Fibroblast of villous mesenchyme (primary cell): ENCODE measurements around the gene HRH1. TPM values are rescaled to one million over a fixed set of nuclear protein-coding genes. Genes with fewer than 3 reads are reported as not detected.

ENCODE experiments used
- DNase-seq: peaks from one replicate; pipeline ENCODE4 v3.0.0-alpha.2; 2010; ENCODE audit warnings: low read depth
- H3K4me3 ChIP-seq: 2 replicates; pipeline ENCODE4 v1.5.1; 2011; ENCODE audit warnings: low read depth, mild to moderate bottlenecking, low read length
- CTCF ChIP-seq: IDR thresholded peaks from 2 replicates; pipeline ENCODE4 v1.5.1; 2012; ENCODE audit warnings: low read depth, mild to moderate bottlenecking, low read length; ENCODE audit not compliant: insufficient read depth
- total RNA-seq: library from RNA; depleted of rRNA; stranded (reverse); fragments of >200 nt; gene quantifications from 2 replicates; pipeline ENCODE4 v1.2.3, GENCODE V29; 2012

Gene HRH1
- total RNA-seq, 1 donor, result 26.8 TPM

- peak; percentile 84 for DNase-seq
- no peak for TF ChIP-seq CTCF
- no peak overlapping the region for H3K4me3 ChIP-seq
Observed at GRCh38 chr3:11290743-11291680, 136.7 kb downstream of the HRH1 start.

- no peak for DNase-seq
- no peak overlapping the region for H3K4me3 ChIP-seq
- no peak for TF ChIP-seq CTCF
Observed at GRCh38 chr3:11291808-11292207, 137.5 kb downstream of the HRH1 start.

- DNase-seq, result no peak
- no peak overlapping the region for H3K4me3 ChIP-seq
- TF ChIP-seq CTCF, result no peak
Observed at GRCh38 chr3:11297126-11297525, 142.8 kb downstream of the HRH1 start.

GRCh38 chr3:11300970-11301369, 146.7 kb downstream of the HRH1 start:
- no peak for TF ChIP-seq CTCF
- DNase-seq, result peak; percentile 80
- H3K4me3 ChIP-seq, result no peak overlapping the region

- no peak overlapping the region for H3K4me3 ChIP-seq
- no peak for DNase-seq
- TF ChIP-seq CTCF, result no peak
Observed at GRCh38 chr3:11302444-11302843, 148.2 kb downstream of the HRH1 start.

GRCh38 chr3:11304175-11304574, 149.9 kb downstream of the HRH1 start:
- no peak for TF ChIP-seq CTCF
- H3K4me3 ChIP-seq, result no peak overlapping the region
- DNase-seq, result no peak

- H3K4me3 ChIP-seq, result no peak overlapping the region
- no peak for TF ChIP-seq CTCF
- peak; percentile 46 for DNase-seq
Observed at GRCh38 chr3:11305509-11305908, 151.2 kb downstream of the HRH1 start.
